ENCODE data around the gene VWC2.

GRCh38 chr7:49878627-49879026, 105.2 kb downstream of the VWC2 start:
- TF ChIP-seq USF2 (IDR thresholded peaks at IDR 0.05; ENCODE audit: borderline replicate concordance, low read depth, low read length) (no peak), CTCF (IDR thresholded peaks at IDR 0.05) (no peak), MXI1 (IDR thresholded peaks at IDR 0.05; ENCODE audit: low read depth, low read length) (no peak), USF1 (IDR thresholded peaks at IDR 0.05; ENCODE audit: borderline replicate concordance, low read depth) (no peak), TAF1 (IDR thresholded peaks at IDR 0.05; ENCODE audit: borderline replicate concordance, low read depth, low read length) (no peak), FOXM1 (IDR thresholded peaks at IDR 0.05; ENCODE audit: low read depth) (no peak), POLR2AphosphoS5 (IDR thresholded peaks at IDR 0.05; ENCODE audit: low read depth, low read length) (no peak), JUND (IDR thresholded peaks at IDR 0.05) (no peak), IRF3 (IDR thresholded peaks at IDR 0.05; ENCODE audit: low read depth, low read length) (no peak), CHD2 (IDR thresholded peaks at IDR 0.05; ENCODE audit: low read length, partially characterized antibody) (no peak), RCOR1 (IDR thresholded peaks at IDR 0.05; ENCODE audit: low read length) (no peak), YY1 (IDR thresholded peaks at IDR 0.05; ENCODE audit: low read depth) (no peak), NFIC (IDR thresholded peaks at IDR 0.05; ENCODE audit: borderline replicate concordance) (no peak), GABPA (IDR thresholded peaks at IDR 0.05; ENCODE audit: low read depth) (no peak)
